PC-3 (cell line): ENCODE measurements around the gene TMEM212. TPM values are rescaled to one million over a fixed set of nuclear protein-coding genes. Genes with fewer than 3 reads are reported as not detected.

ENCODE experiments used
- ATAC-seq: fragments of 200-7000 bp; cut with Tn5 transposase; 2 replicates; pipeline ENCODE4 v1.9.1; 2020; ENCODE audit warnings: mild to moderate bottlenecking, moderate library complexity
- BruUV-seq: library from RNA; stranded (reverse); fragments of 400-500 nt; replicated peaks from 2 replicates; lab custom pipeline; 2021; lab: Mats Ljungman, UMichigan
- CTCF ChIA-PET: fragments of 300-600 bp; sonication (Branson Sonifier 250); formaldehyde crosslinking; loops from one replicate; lab custom pipeline; 2022; ENCODE audit warnings: antibody characterized with exemption; lab: Charles Lee
- POLR2A ChIA-PET: fragments of 300-600 bp; sonication (Branson Sonifier 250); formaldehyde crosslinking; loops from one replicate; lab custom pipeline; 2022; ENCODE audit warnings: antibody characterized with exemption; ENCODE audit not compliant: unreplicated experiment; lab: Charles Lee
- DNase-seq: peaks from one replicate; pipeline ENCODE4 v3.0.0-alpha.2; 2015
- H2AFZ ChIP-seq: fragments of 300-600 bp; sonication (generic); 2 replicates; pipeline ENCODE4 v1.6.0; 2016; ENCODE audit warnings: antibody characterized with exemption, low read length
- H3F3A ChIP-seq: fragments of 300-600 bp; sonication (generic); one replicate; pipeline ENCODE4 v1.6.0; 2017; ENCODE audit warnings: antibody characterized with exemption, low read length, control low read depth, mild to moderate bottlenecking; ENCODE audit not compliant: unreplicated experiment
- H3K27ac ChIP-seq: fragments of 300-600 bp; sonication (generic); 2 replicates; pipeline ENCODE4 v1.5.1; 2016; ENCODE audit warnings: mild to moderate bottlenecking, low read length
- H3K27me3 ChIP-seq: fragments of 300-600 bp; sonication (generic); 2 replicates; pipeline ENCODE4 v1.6.1; 2016; ENCODE audit warnings: low read length, mixed read lengths
- H3K36me3 ChIP-seq: fragments of 300-600 bp; sonication (generic); 2 replicates; pipeline ENCODE4 v1.6.1; 2016; ENCODE audit warnings: low read depth, mixed run types, low read length, mixed read lengths
- H3K4me1 ChIP-seq: fragments of 300-600 bp; sonication (generic); 2 replicates; pipeline ENCODE4 v1.5.1; 2016; ENCODE audit warnings: low read length; ENCODE audit not compliant: insufficient read depth
- H3K4me2 ChIP-seq: fragments of 300-600 bp; sonication (generic); 2 replicates; pipeline ENCODE4 v1.6.0; 2016; ENCODE audit warnings: low read length
- H3K4me3 ChIP-seq: fragments of 300-600 bp; sonication (generic); 2 replicates; pipeline ENCODE4 v1.5.1; 2016; ENCODE audit warnings: mild to moderate bottlenecking, low read length, mixed read lengths
- H3K79me2 ChIP-seq: fragments of 300-600 bp; sonication (generic); 2 replicates; pipeline ENCODE4 v1.6.1; 2017; ENCODE audit warnings: low read length, mixed read lengths
- H3K9ac ChIP-seq: fragments of 300-600 bp; sonication (generic); 2 replicates; pipeline ENCODE4 v1.6.0; 2016; ENCODE audit warnings: mild to moderate bottlenecking, low read length
- H3K9me2 ChIP-seq: fragments of 300-600 bp; sonication (generic); replicated peaks from 2 replicates; pipeline ENCODE4 v1.6.1; 2016; ENCODE audit warnings: mixed run types, low read length, mixed read lengths
- H3K9me3 ChIP-seq: fragments of 300-600 bp; sonication (generic); 2 replicates; pipeline ENCODE4 v1.6.1; 2016; ENCODE audit warnings: low read length, mixed read lengths
- H4K20me1 ChIP-seq: fragments of 300-600 bp; sonication (generic); 2 replicates; pipeline ENCODE4 v1.6.1; 2016; ENCODE audit warnings: low read length, mixed read lengths
- EZH2 ChIP-seq: fragments of 300-600 bp; sonication (generic); IDR thresholded peaks from one replicate; pipeline ENCODE4 v1.6.1; 2017; ENCODE audit warnings: antibody characterized with exemption, mild to moderate bottlenecking, low read length; ENCODE audit not compliant: unreplicated experiment
- EZH2phosphoT487 ChIP-seq: fragments of 300-600 bp; sonication (generic); IDR thresholded peaks from 2 replicates; pipeline ENCODE4 v1.6.1; 2018; ENCODE audit warnings: mild to moderate bottlenecking, antibody characterized with exemption, low read length, borderline replicate concordance
- intact Hi-C: fragments of 100-400 bp; cut with micrococcal nuclease; formaldehyde crosslinking; loops from 2 replicates; pipeline ENCODE4 v1.9.0; 2023
- total RNA-seq: library from RNA; depleted of rRNA; stranded (reverse); fragments of >200 nt; gene quantifications from 2 replicates; pipeline ENCODE4 v1.2.3, GENCODE V29; 2014
- TF ChIP-seq, protein P1 (sequence below): fragments of 300-600 bp; sonication (generic); conservative IDR thresholded peaks from 2 replicates; pipeline ENCODE4 v1.5.1; 2017; ENCODE audit warnings: antibody characterized with exemption, low read depth, mild to moderate bottlenecking, low read length

Gene TMEM212
- total RNA-seq, 1 experiment from 2014 or later = not detected

DNA sequence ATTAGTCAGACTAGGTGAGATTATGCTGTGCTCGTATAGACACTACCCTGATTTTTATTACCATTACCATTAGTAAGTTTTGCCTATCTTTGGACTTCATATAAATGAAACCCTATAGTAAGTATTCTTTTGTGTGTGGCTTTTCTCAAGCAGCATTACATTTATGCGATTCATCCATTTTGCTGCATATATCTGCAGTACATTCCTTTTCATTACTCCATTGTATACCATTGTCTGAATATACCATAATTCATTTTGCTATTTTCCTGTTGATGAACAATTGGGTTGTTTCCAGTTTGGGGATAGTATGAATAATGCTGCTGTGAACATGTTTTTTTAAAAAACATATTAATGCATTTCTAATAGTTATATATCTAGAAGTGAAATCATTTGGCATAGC is 45.3 kb downstream of the TMEM212 start:
- ChIA-PET CTCF (no interaction called here), POLR2A (no interaction called here)
- no peaks in the 10 kb centered on the region for H3K79me2 ChIP-seq
- H4K20me1 ChIP-seq = no peaks in the 10 kb centered on the region
- H3K9me3 ChIP-seq = no peaks in the 10 kb centered on the region
- H3F3A ChIP-seq = no peaks in the 10 kb centered on the region
- H3K27ac ChIP-seq = no peak overlapping the region
- peaks cover 5% of the 10 kb centered on the region; the same call in 1 of the 2 replicates for H3K27me3 ChIP-seq
- intact Hi-C loops = no loop called here
- BruUV-seq = no TSS peak
- no peak overlapping the region for H2AFZ ChIP-seq
- no peak for TF ChIP-seq EZH2
- no peak for TF ChIP-seq EZH2phosphoT487
- TF ChIP-seq, protein P1, sequence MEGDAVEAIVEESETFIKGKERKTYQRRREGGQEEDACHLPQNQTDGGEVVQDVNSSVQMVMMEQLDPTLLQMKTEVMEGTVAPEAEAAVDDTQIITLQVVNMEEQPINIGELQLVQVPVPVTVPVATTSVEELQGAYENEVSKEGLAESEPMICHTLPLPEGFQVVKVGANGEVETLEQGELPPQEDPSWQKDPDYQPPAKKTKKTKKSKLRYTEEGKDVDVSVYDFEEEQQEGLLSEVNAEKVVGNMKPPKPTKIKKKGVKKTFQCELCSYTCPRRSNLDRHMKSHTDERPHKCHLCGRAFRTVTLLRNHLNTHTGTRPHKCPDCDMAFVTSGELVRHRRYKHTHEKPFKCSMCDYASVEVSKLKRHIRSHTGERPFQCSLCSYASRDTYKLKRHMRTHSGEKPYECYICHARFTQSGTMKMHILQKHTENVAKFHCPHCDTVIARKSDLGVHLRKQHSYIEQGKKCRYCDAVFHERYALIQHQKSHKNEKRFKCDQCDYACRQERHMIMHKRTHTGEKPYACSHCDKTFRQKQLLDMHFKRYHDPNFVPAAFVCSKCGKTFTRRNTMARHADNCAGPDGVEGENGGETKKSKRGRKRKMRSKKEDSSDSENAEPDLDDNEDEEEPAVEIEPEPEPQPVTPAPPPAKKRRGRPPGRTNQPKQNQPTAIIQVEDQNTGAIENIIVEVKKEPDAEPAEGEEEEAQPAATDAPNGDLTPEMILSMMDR = no peak
- H3K4me1 ChIP-seq = no peaks in the 10 kb centered on the region
- no peak overlapping the region for H3K9ac ChIP-seq
- no peak for ATAC-seq
- H3K4me3 ChIP-seq = no peak overlapping the region
- H3K36me3 ChIP-seq = no peaks in the 10 kb centered on the region
- no peaks in the 10 kb centered on the region for H3K9me2 ChIP-seq
- H3K4me2 ChIP-seq = no peak overlapping the region
- DNase-seq = no peak

DNA sequence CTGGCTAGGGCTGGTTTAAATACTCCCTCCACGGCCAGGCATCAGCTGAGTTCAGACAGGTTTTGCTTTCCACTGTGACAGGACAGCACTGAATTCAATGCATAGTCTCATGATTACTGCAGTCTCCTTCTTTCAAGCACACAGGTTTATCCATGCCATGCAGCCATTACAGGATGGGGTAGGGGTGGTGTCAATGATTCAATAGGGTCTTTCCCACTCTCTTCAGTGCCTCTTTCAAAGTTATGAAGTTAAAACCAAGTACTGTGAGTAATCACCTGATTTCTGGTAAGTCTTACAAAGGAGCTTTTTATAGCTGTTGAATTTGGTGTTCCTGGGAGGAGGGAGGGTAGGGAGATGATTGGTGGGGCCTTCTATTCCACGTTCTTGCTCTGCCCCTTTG is 47.2 kb downstream of the TMEM212 start:
- Histone ChIP-seq H2AFZ (no peak overlapping the region), H3K4me3 (no peak overlapping the region), H3K27ac (no peak overlapping the region), H3K9me2 (no peaks in the 10 kb centered on the region), H3K4me1 (no peaks in the 10 kb centered on the region), H4K20me1 (no peaks in the 10 kb centered on the region), H3F3A (no peaks in the 10 kb centered on the region), H3K9ac (no peak overlapping the region), H3K27me3 (peaks cover 5% of the 10 kb centered on the region; the same call in 1 of the 2 replicates), H3K36me3 (no peaks in the 10 kb centered on the region), H3K9me3 (no peaks in the 10 kb centered on the region), H3K4me2 (no peak overlapping the region), H3K79me2 (no peaks in the 10 kb centered on the region)
- intact Hi-C loops = no loop called here
- TF ChIP-seq EZH2phosphoT487 = no peak
- POLR2A ChIA-PET = no interaction called here
- DNase-seq (no peak), ATAC-seq (no peak)
- BruUV-seq = no TSS peak
- CTCF ChIA-PET = no interaction called here

DNA sequence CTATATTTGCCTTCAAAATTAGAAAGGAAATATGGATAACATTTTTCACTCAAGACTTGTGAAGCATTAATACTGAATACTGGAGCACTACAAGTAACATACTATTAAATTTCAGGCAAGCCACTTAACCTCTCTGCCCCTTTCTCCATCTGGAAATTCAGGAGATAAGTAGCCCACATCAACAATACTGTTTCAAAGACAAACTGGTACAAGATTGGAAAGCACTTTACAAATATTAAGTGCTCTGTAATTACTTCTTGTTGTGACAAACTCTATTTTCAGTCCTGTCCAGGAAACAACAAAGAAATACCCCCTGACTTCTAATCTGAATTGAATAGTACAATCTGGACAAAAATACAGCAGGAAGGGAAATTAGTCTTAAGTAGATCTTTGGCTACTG is 49.3 kb downstream of the TMEM212 start:
- H3K4me3 ChIP-seq = no peak overlapping the region
- CTCF ChIA-PET = no interaction called here
- POLR2A ChIA-PET = no interaction called here
- H2AFZ ChIP-seq = no peak overlapping the region
- H3K9ac ChIP-seq = no peak overlapping the region
- no peaks in the 10 kb centered on the region for H3K79me2 ChIP-seq
- H3K9me2 ChIP-seq = no peaks in the 10 kb centered on the region
- no peaks in the 10 kb centered on the region for H3K4me1 ChIP-seq
- ATAC-seq (no peak), DNase-seq (no peak)
- peaks cover 5% of the 10 kb centered on the region; the same call in 1 of the 2 replicates for H3K27me3 ChIP-seq
- H3F3A ChIP-seq = no peaks in the 10 kb centered on the region
- H4K20me1 ChIP-seq = no peaks in the 10 kb centered on the region
- intact Hi-C loops = no loop called here
- BruUV-seq = no TSS peak
- H3K27ac ChIP-seq = no peak overlapping the region
- no peak overlapping the region for H3K4me2 ChIP-seq
- TF ChIP-seq, protein P1 = no peak
- TF ChIP-seq EZH2 (no peak), EZH2phosphoT487 (no peak)
- H3K9me3 ChIP-seq = no peaks in the 10 kb centered on the region
- H3K36me3 ChIP-seq = no peaks in the 10 kb centered on the region
